A549 (cell line): Measurements from ENCODE around the gene HIC1. TPM values are rescaled to one million over a fixed set of nuclear protein-coding genes. Genes with fewer than 3 reads are reported as not detected.

ENCODE experiments used
- ATAC-seq, 2 experiments: fragments of 200-7000 bp in 1 of 2; fragments of >200 bp in 1 of 2; cut with Nextera tagmentation in 1 of 2; cut with Tn5 transposase in 1 of 2; 3 replicates each; pipeline versions ENCODE4 v1.8.0 to v1.9.1; 2018 to 2020; ENCODE audit warnings: mild to moderate bottlenecking in 1 of 2, moderate library complexity in 1 of 2
- CTCF ChIA-PET: fragments of 300-600 bp; sonication (Branson Sonifier 250); formaldehyde crosslinking; extraction: SDS; loops from one replicate; lab custom pipeline; 2021; ENCODE audit warnings: antibody characterized with exemption, inconsistent platforms; lab: Yijun Ruan, JAX
- POLR2A ChIA-PET: fragments of 350-600 bp; formaldehyde crosslinking; extraction: SDS; loops from one replicate; lab custom pipeline; 2021; ENCODE audit warnings: antibody characterized with exemption, inconsistent platforms; lab: Yijun Ruan, JAX
- DNase-seq, 2 experiments: peaks; one replicate each; pipeline versions ENCODE4 v3.0.0 to v3.0.0-alpha.2; 2011 to 2016; ENCODE audit warnings: low read depth in 1 of 2, low spot score in 1 of 2
- FAIRE-seq: peaks from 2 replicates; lab custom pipeline; 2011; peaks lifted over from hg19 to GRCh38; lab: Jason Lieb, UNC
- H3K27ac ChIP-seq, 2 experiments: fragments of >200 bp; sonication (Bioruptor Twin); formaldehyde crosslinking; 3 replicates each; pipeline ENCODE4 v1.5.1; 2016 to 2017
- H3K4me1 ChIP-seq: fragments of >200 bp; sonication (Bioruptor Twin); formaldehyde crosslinking; 3 replicates; pipeline ENCODE4 v1.6.1; 2016
- H3K4me2 ChIP-seq: fragments of >200 bp; sonication (Bioruptor Twin); formaldehyde crosslinking; 3 replicates; pipeline ENCODE4 v1.6.1; 2016
- H3K4me3 ChIP-seq: fragments of >200 bp; sonication (Bioruptor Twin); formaldehyde crosslinking; 3 replicates; pipeline ENCODE4 v1.5.1; 2016
- H3K9me3 ChIP-seq: fragments of >200 bp; sonication (Bioruptor Twin); formaldehyde crosslinking; 3 replicates; pipeline ENCODE4 v1.6.1; 2016
- ATOH8 ChIP-seq: fragments of 250-450 bp; sonication (Bioruptor Pico); IDR thresholded peaks from 2 replicates; pipeline ENCODE4 v1.5.0; 2020; ENCODE audit warnings: low read depth, mild to moderate bottlenecking, moderate library complexity
- CBX8 ChIP-seq: fragments of 200-600 bp; sonication (generic); IDR thresholded peaks from 2 replicates; pipeline ENCODE4 v1.6.1; 2016
- CHD2 ChIP-seq: fragments of 150-350 bp; IDR thresholded peaks from 2 replicates; pipeline ENCODE4 v1.6.1; 2014; ENCODE audit warnings: low read length; ENCODE audit not compliant: partially characterized antibody
- CHD4 ChIP-seq: fragments of 200-600 bp; sonication (generic); IDR thresholded peaks from 2 replicates; pipeline ENCODE4 v1.6.1; 2016; ENCODE audit warnings: antibody characterized with exemption, mild to moderate bottlenecking, borderline replicate concordance
- EHF ChIP-seq: fragments of 250-450 bp; sonication (Bioruptor Pico); IDR thresholded peaks from 2 replicates; pipeline ENCODE4 v1.5.0; 2020; ENCODE audit warnings: mild to moderate bottlenecking
- EP300 ChIP-seq, 2 experiments: fragments of >200 bp; sonication (Bioruptor Twin); formaldehyde crosslinking; IDR thresholded peaks; 2 replicates in 1 of 2; 3 replicates in 1 of 2; pipeline ENCODE4 v1.6.1; 2016 to 2017
- ESRRA ChIP-seq: fragments of 150-350 bp; IDR thresholded peaks from 2 replicates; pipeline ENCODE4 v1.6.1; 2014; ENCODE audit warnings: mild to moderate bottlenecking, low read length, borderline replicate concordance
- FOSL2 ChIP-seq, 2 experiments: fragments of 450-650 bp in 1 of 2; fragments of >200 bp in 1 of 2; sonication (Bioruptor Twin) in 1 of 2; formaldehyde crosslinking; IDR thresholded peaks; 2 replicates each; pipeline versions ENCODE4 v1.5.0 to v1.6.1; 2016 to 2020; ENCODE audit warnings: mild to moderate bottlenecking in 1 of 2, moderate library complexity in 1 of 2
- FOXS1 ChIP-seq: fragments of 250-450 bp; sonication (Bioruptor Pico); IDR thresholded peaks from 2 replicates; pipeline ENCODE4 v1.5.0; 2020; ENCODE audit warnings: mild to moderate bottlenecking, moderate library complexity
- HOXA7 ChIP-seq: fragments of 250-450 bp; sonication (Bioruptor Pico); IDR thresholded peaks from 2 replicates; pipeline ENCODE4 v1.5.0; 2020; ENCODE audit warnings: mild to moderate bottlenecking, moderate library complexity
- HOXB13 ChIP-seq: fragments of 250-450 bp; sonication (Bioruptor Pico); IDR thresholded peaks from 2 replicates; pipeline ENCODE4 v1.5.0; 2020; ENCODE audit warnings: low read depth, mild to moderate bottlenecking, moderate library complexity
- JUN ChIP-seq, 2 experiments: fragments of >200 bp; sonication (Bioruptor Twin); formaldehyde crosslinking; IDR thresholded peaks; 2 replicates in 1 of 2; 3 replicates in 1 of 2; pipeline ENCODE4 v1.6.1; 2016 to 2017
- JUNB ChIP-seq: fragments of >200 bp; sonication (Bioruptor Twin); formaldehyde crosslinking; IDR thresholded peaks from 2 replicates; pipeline ENCODE4 v1.6.1; 2016
- NPAS2 ChIP-seq: fragments of 250-450 bp; sonication (Bioruptor Pico); IDR thresholded peaks from 2 replicates; pipeline ENCODE4 v1.8.0; 2022; ENCODE audit warnings: mild to moderate bottlenecking, moderate library complexity, borderline replicate concordance
- PBX3 ChIP-seq: IDR thresholded peaks from 2 replicates; pipeline ENCODE4 v1.6.1; 2012
- POLR2A ChIP-seq: IDR thresholded peaks from 2 replicates; pipeline ENCODE4 v1.6.1; 2012; ENCODE audit warnings: mild to moderate bottlenecking, low read length
- POLR2AphosphoS2 ChIP-seq: conservative IDR thresholded peaks from 2 replicates; pipeline ENCODE4 v1.6.1; 2012; ENCODE audit warnings: low read length, improper control_type of control experiment, inconsistent platforms
- RCOR1 ChIP-seq: fragments of 150-350 bp; IDR thresholded peaks from 2 replicates; pipeline ENCODE4 v1.6.1; 2014; ENCODE audit warnings: antibody characterized with exemption, low read length, low read depth
- RNF2 ChIP-seq: fragments of 200-600 bp; sonication (generic); IDR thresholded peaks from 2 replicates; pipeline ENCODE4 v1.6.1; 2016; ENCODE audit warnings: low read depth, mild to moderate bottlenecking, antibody characterized with exemption, moderate library complexity, borderline replicate concordance
- TP53 ChIP-seq: fragments of 250-450 bp; sonication (Bioruptor Pico); IDR thresholded peaks from 2 replicates; pipeline ENCODE4 v1.5.0; 2021; ENCODE audit warnings: mild to moderate bottlenecking, moderate library complexity
- USF2 ChIP-seq: fragments of 450-650 bp; IDR thresholded peaks from 2 replicates; pipeline ENCODE4 v1.6.1; 2014; ENCODE audit warnings: antibody characterized with exemption
- ZC3H11A ChIP-seq: fragments of 450-650 bp; IDR thresholded peaks from 2 replicates; pipeline ENCODE4 v1.6.1; 2014; ENCODE audit warnings: antibody characterized with exemption, mild to moderate bottlenecking
- ZFP36 ChIP-seq: fragments of 450-650 bp; IDR thresholded peaks from 2 replicates; pipeline ENCODE4 v1.6.1; 2014; ENCODE audit warnings: borderline replicate concordance; ENCODE audit not compliant: partially characterized antibody
- ZSCAN20 ChIP-seq: fragments of 250-450 bp; sonication (Bioruptor Pico); IDR thresholded peaks from 2 replicates; pipeline ENCODE4 v1.8.0; 2022; ENCODE audit warnings: mild to moderate bottlenecking, moderate library complexity
- WGBS: methylation state at CpG from one replicate; pipeline ENCODE4 v1.1.6; 2017; ENCODE audit errors: missing lambda C conversion rate; 5-methylcytosine and 5-hydroxymethylcytosine counted together
- polyA plus RNA-seq, 4 experiments: library from polyadenylated mRNA; depleted of rRNA in 3 of 4; stranded (reverse); fragments of >200 nt; fragmentation: RNase III in 1 of 4; extraction: RNeasy Plus Mini Kit Qiagen cat#74134 plus additional on column Dnase treatment in 1 of 4; gene quantifications; 2 replicates in 3 of 4; 3 replicates in 1 of 4; pipeline ENCODE4 v1.2.3, GENCODE V29; 2011 to 2017
- TF ChIP-seq, protein P1 (sequence below): IDR thresholded peaks from 2 replicates; pipeline ENCODE4 v1.6.1; 2012; ENCODE audit warnings: low read depth, borderline replicate concordance
- TF ChIP-seq, protein P2 (sequence below): fragments of 250-450 bp; sonication (Bioruptor Pico); IDR thresholded peaks from 2 replicates; pipeline ENCODE4 v1.5.0; 2021; ENCODE audit warnings: mild to moderate bottlenecking, moderate library complexity, borderline replicate concordance

HIC1 gene
- polyA plus RNA-seq, 2 of the 4 experiments (the other 2 are of a cell fraction), result 0.13 to 1.3 TPM

DNA sequence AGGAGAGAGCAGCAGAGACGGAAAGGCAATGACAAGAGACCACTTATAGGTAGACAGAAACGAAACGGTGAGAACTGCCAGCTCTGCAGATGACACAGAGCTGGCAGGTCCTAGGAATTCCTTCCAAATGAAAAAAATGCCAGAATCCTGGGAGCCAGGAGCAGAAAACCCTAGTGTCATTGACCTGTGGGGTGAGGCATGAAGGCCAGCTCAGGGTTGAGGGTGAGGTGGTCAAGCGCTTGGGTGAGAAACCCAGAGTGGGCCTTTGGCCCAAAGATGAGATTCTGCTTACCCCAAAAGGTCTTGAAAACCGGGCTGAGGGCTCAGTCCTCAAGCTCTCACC lies 9.2 kb downstream of the HIC1 start:
- Histone ChIP-seq H3K4me1 (no peaks in the 10 kb centered on the region), H3K27ac (no peak overlapping the region), H3K4me2 (no peak overlapping the region), H3K9me3 (no peaks in the 10 kb centered on the region), H3K4me3 (no peak overlapping the region)
- ATAC-seq (no peak), DNase-seq (no peak), FAIRE-seq (no peak)
- TF ChIP-seq ZSCAN20 (CRISPR knock-in tag), result no peak
- TF ChIP-seq JUN (IDR thresholded peaks at IDR 0.05), result no peak
- TF ChIP-seq POLR2A, result no peak
- TF ChIP-seq PBX3, result no peak
- TF ChIP-seq ATOH8 (CRISPR knock-in tag), result no peak
- TF ChIP-seq EHF (CRISPR knock-in tag), result no peak
- TF ChIP-seq RCOR1, result no peak
- TF ChIP-seq ZC3H11A, result no peak
- TF ChIP-seq HOXB13 (CRISPR knock-in tag), result no peak
- TF ChIP-seq, protein P1, sequence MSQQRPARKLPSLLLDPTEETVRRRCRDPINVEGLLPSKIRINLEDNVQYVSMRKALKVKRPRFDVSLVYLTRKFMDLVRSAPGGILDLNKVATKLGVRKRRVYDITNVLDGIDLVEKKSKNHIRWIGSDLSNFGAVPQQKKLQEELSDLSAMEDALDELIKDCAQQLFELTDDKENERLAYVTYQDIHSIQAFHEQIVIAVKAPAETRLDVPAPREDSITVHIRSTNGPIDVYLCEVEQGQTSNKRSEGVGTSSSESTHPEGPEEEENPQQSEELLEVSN, result no peak
- no peak for TF ChIP-seq FOXS1 (CRISPR knock-in tag)
- TF ChIP-seq USF2, result no peak
- TF ChIP-seq ESRRA, result no peak
- TF ChIP-seq NPAS2 (CRISPR knock-in tag), result no peak
- no peak for TF ChIP-seq RNF2
- TF ChIP-seq FOSL2 (IDR thresholded peaks at IDR 0.05), result no peak
- no peak for TF ChIP-seq FOSL2 (CRISPR knock-in tag; IDR thresholded peaks at IDR 0.05)
- TF ChIP-seq HOXA7 (CRISPR knock-in tag), result no peak
- CTCF ChIA-PET, result interaction anchor here (0.9 to 16.6 kb wide), 12 partner anchors 7 to 218 kb away, joined by 3 to 217 read pairs (median 5); partner anchors contain the start of gene HIC1
- POLR2A ChIA-PET, result no interaction called here
- 60% methylated on average over 5 of the region's 5 CpGs for WGBS

GRCh38 chr17:2064520-2064971 lies 9.6 kb downstream of the HIC1 start:
- FAIRE-seq (no peak), DNase-seq (no peak), ATAC-seq (peak; percentile 17 to 23; a peak in 3 of 6 replicates)
- Histone ChIP-seq H3K4me2 (no peak overlapping the region), H3K27ac (no peak overlapping the region), H3K9me3 (no peaks in the 10 kb centered on the region), H3K4me3 (no peak overlapping the region), H3K4me1 (no peaks in the 10 kb centered on the region)
- 90% methylated on average over 6 of the region's 6 CpGs for WGBS
- CTCF ChIA-PET, result interaction anchor here (0.9 to 16.6 kb wide), 17 partner anchors 8 to 217 kb away, joined by 3 to 217 read pairs (median 5); partner anchors contain the start of gene HIC1
- POLR2A ChIA-PET, result no interaction called here
- TF ChIP-seq CHD4, result no peak
- no peak for TF ChIP-seq CHD2
- TF ChIP-seq, protein P2, sequence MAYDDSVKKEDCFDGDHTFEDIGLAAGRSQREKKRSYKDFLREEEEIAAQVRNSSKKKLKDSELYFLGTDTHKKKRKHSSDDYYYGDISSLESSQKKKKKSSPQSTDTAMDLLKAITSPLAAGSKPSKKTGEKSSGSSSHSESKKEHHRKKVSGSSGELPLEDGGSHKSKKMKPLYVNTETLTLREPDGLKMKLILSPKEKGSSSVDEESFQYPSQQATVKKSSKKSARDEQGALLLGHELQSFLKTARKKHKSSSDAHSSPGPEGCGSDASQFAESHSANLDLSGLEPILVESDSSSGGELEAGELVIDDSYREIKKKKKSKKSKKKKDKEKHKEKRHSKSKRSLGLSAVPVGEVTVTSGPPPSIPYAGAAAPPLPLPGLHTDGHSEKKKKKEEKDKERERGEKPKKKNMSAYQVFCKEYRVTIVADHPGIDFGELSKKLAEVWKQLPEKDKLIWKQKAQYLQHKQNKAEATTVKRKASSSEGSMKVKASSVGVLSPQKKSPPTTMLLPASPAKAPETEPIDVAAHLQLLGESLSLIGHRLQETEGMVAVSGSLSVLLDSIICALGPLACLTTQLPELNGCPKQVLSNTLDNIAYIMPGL (CRISPR knock-in tag), result no peak
- no peak for TF ChIP-seq JUNB
- no peak for TF ChIP-seq FOSL2 (IDR thresholded peaks at IDR 0.05)
- TF ChIP-seq FOSL2 (CRISPR knock-in tag; IDR thresholded peaks at IDR 0.05), result no peak
- no peak for TF ChIP-seq CBX8
- TF ChIP-seq POLR2AphosphoS2, result no peak
- TF ChIP-seq ZFP36, result no peak
- no peak for TF ChIP-seq TP53 (CRISPR knock-in tag)
- no peak for TF ChIP-seq EP300 (IDR thresholded peaks at IDR 0.05)
